HepG2 (cell line): ENCODE measurements around the gene USP10. TPM values are rescaled to one million over a fixed set of nuclear protein-coding genes. Genes with fewer than 3 reads are reported as not detected.
A peak's percentile ranks its signal among the peaks of the same experiment; 100 is the strongest.

Source experiments
- ARID5B ChIP-seq: IDR thresholded peaks from 2 replicates; pipeline ENCODE4 v1.4.0; 2020; ENCODE audit warnings: mild to moderate bottlenecking, missing genetic modification reagents
- ATF2 ChIP-seq: sonication (generic); formaldehyde crosslinking; IDR thresholded peaks from 2 replicates; pipeline ENCODE4 v1.4.0; 2020; ENCODE audit warnings: missing genetic modification reagents
- BCL6 ChIP-seq: IDR thresholded peaks from 2 replicates; pipeline ENCODE4 v1.6.1; 2016; ENCODE audit warnings: missing genetic modification reagents, missing compliant biosample characterization
- CTCF ChIP-seq: sonication (generic); formaldehyde crosslinking; IDR thresholded peaks from 2 replicates; pipeline ENCODE4 v1.5.0; 2020; ENCODE audit warnings: mild to moderate bottlenecking, missing genetic modification reagents, moderate library complexity
- HMGXB4 ChIP-seq, 2 experiments: sonication (generic) in 1 of 2; formaldehyde crosslinking in 1 of 2; IDR thresholded peaks; 2 replicates each; pipeline versions ENCODE4 v1.4.0 to v1.6.1; 2018 to 2020; ENCODE audit warnings: missing genetic modification reagents in 2 of 2, borderline replicate concordance in 1 of 2, low read depth in 1 of 2, mild to moderate bottlenecking in 1 of 2, missing biosample characterization in 1 of 2
- IKZF4 ChIP-seq: sonication (generic); formaldehyde crosslinking; IDR thresholded peaks from 2 replicates; pipeline ENCODE4 v1.5.1; 2020; ENCODE audit warnings: borderline replicate concordance, mild to moderate bottlenecking, low read depth, missing genetic modification reagents; ENCODE audit errors: not compliant biosample characterization
- PHF20 ChIP-seq: sonication (generic); formaldehyde crosslinking; IDR thresholded peaks from 2 replicates; pipeline ENCODE4 v1.5.0; 2020; ENCODE audit warnings: mild to moderate bottlenecking, missing genetic modification reagents
- ZFP36 ChIP-seq: fragments of 150-350 bp; IDR thresholded peaks from 2 replicates; pipeline ENCODE4 v1.6.1; 2018; ENCODE audit warnings: borderline replicate concordance, low read length, low read depth; ENCODE audit not compliant: partially characterized antibody
- ZNF230 ChIP-seq: sonication (generic); formaldehyde crosslinking; IDR thresholded peaks from 2 replicates; pipeline ENCODE4 v1.4.0; 2020; ENCODE audit warnings: mild to moderate bottlenecking, missing genetic modification reagents
- ZNF777 ChIP-seq: sonication (generic); formaldehyde crosslinking; IDR thresholded peaks from 2 replicates; pipeline ENCODE4 v1.4.0; 2020; ENCODE audit warnings: missing genetic modification reagents
- ZNF788 ChIP-seq: sonication (generic); formaldehyde crosslinking; IDR thresholded peaks from 2 replicates; pipeline ENCODE4 v1.5.0; 2020; ENCODE audit warnings: mild to moderate bottlenecking, missing genetic modification reagents, borderline replicate concordance
- polyA plus RNA-seq, 8 experiments: library from polyadenylated mRNA; depleted of rRNA in 3 of 8; stranded (reverse) in 7 of 8; unstranded in 1 of 8; fragments of >200 nt; fragmentation: Illumina TruSeq in 4 of 8; extraction: Trizol in 4 of 8; gene quantifications; 2 replicates each; pipeline versions ENCODE4 v1.2.1 to v1.2.3, GENCODE V29; 2011 to 2016; ENCODE audit warnings: low read depth in 4 of 8, missing spikeins in 1 of 8, mixed read lengths in 1 of 8; ENCODE audit not compliant: insufficient read depth in 1 of 8
- total RNA-seq, 5 experiments: library from RNA; depleted of rRNA; stranded (reverse); fragments of >200 nt; fragmentation: Illumina TruSeq; extraction: Trizol; gene quantifications; 2 replicates each; pipeline ENCODE4 v1.2.3, GENCODE V29; 2016; ENCODE audit warnings: low read depth in 1 of 5

The USP10 gene
- total and polyA plus RNA-seq, 2 of the 13 experiments (the other 11 are each of a cell fraction or from before 2014, with no cell fraction given): 79.1 to 122 TPM

- peak; percentile 42; the same call in 1 of the 2 replicates for TF ChIP-seq ZNF788 (CRISPR knock-in tag)
- no peak for TF ChIP-seq ZNF777 (CRISPR knock-in tag)
- peak; percentile 3 for TF ChIP-seq ZFP36
- TF ChIP-seq IKZF4 (CRISPR knock-in tag): no peak
- TF ChIP-seq ATF2 (CRISPR knock-in tag): peak; percentile 28; the same call in 1 of the 2 replicates
- TF ChIP-seq ZNF230 (CRISPR knock-in tag): no peak
- no peak for TF ChIP-seq PHF20 (CRISPR knock-in tag)
- 0 out of 2 replicates have a peak, but pooled peaks have one; percentile 26 for TF ChIP-seq ARID5B (CRISPR knock-in tag)
- 0 out of 2 replicates have a peak, but pooled peaks have one; percentile 6 for TF ChIP-seq BCL6 (CRISPR knock-in tag)
- peak; percentile 95 for TF ChIP-seq CTCF (CRISPR knock-in tag)
- TF ChIP-seq HMGXB4 (CRISPR knock-in tag; IDR thresholded peaks at IDR 0.05; ENCODE audit: borderline replicate concordance in 1 of 2, low read depth in 1 of 2): peak; percentile 42 to 65; a peak in 3 of 4 replicates
These were observed 27.3 kb upstream of the USP10 start (continued) for GRCh38 chr16:84672276-84673202.
